GM18511 (cell line): ENCODE data around the gene NOPCHAP1.
"Not testable (repeated sequence)": the region's sequence is repeated elsewhere in the genome, so short reads cannot be mapped to it uniquely, and the experiment has no call there.

Experiments used
- ATAC-seq: cut with Tn5 transposase; IDR thresholded peaks from one replicate; pipeline ENCODE4 v1.9.1; 2021; ENCODE audit warnings: mild to moderate bottlenecking, moderate library complexity; ENCODE audit not compliant: unreplicated experiment

The NOPCHAP1 gene

GRCh38 chr12:104964167-104964855, 21.8 kb upstream of the NOPCHAP1 start:
- no peak for ATAC-seq

- no peak for ATAC-seq
Measured at GRCh38 chr12:104964856-104965205, 21.3 kb upstream of the NOPCHAP1 start.

DNA sequence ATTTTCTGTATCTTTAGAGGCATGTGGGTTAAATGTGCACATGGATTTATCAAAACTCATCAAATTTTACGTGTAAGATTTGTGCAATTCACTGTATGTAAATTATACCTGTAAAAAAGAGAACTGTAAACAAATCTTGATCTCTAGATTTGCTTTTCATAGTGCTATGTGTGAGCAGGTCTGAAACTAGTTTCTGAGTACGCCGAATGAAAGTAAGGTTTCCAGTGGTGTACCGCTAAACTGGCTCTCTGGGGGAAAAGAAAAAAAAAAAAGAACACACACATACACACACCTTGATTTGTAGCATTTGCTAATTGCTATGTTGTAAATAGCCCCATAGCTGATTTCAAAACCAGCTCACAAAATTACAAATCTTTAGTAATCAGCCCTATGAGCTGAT, 19.4 kb upstream of the NOPCHAP1 start:
- peak; percentile 96 for ATAC-seq

- ATAC-seq: no peak
Measured at GRCh38 chr12:104969343-104969742, 16.8 kb upstream of the NOPCHAP1 start.

GRCh38 chr12:104971306-104971705, 14.8 kb upstream of the NOPCHAP1 start:
- ATAC-seq: no peak

GRCh38 chr12:104973250-104973649, 12.9 kb upstream of the NOPCHAP1 start:
- ATAC-seq: no peak

DNA sequence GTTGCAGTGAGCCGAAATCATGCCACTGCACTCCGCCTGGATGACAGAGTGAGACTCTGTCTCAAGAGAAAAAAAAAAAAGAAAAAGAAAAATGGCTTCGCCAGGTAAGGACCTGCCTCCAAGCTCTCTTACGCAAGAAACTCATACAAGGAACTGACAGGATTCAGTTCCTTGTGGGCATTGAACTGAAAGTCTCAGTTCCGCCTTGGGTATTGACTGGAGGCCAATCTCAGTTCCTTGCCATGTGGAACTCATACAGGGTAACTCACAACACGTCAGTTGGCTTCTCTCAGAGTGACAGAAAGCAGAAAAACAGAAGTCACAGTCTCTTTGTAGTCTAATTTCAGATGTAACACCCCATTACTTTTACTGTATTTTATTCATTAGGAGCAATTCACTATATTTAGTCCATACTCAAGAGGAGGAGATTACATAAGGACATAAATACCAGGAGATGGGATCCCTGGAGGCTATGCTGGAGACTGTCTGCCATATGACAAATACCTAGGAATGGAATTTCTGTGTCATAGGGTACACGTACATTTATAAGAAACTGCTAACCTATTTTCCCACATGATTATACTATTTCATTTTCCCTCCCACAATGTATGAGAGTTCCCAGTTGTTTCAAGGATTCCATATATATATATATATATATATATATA, 11.4 kb upstream of the NOPCHAP1 start:
- ATAC-seq: peak; percentile 99

DNA sequence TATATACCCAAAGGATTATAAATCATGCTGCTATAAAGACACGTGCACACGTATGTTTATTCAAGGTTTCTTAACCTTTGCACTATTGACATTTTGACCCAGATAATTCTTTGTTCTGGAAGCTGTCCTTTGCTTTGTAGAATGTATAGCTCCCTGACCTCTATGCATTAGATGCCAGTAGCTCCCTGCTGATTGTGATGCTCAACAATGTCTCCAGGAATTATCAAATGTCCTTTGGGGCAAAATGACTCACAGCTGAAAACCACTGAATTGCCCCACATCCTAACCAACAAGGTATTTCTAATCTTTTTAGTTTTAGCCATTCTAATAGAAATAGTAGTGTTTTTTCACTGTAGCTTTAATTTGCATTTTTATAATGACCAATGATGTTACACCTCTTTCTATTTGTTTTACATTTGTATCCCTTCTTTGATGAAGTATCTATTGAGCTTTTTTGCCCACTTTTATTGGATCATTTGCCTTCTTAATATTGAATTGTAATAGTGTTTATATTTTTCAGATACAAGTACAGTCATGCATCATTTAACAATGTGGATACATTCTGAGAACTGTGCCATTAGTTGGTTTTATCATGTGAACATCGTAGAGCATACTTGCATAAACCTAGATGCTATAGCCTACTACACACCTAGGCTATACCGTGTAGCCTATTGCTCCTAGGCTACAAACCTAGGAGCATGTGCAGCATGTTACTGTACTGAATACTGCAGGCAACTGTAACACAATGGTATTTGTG, 10.4 kb upstream of the NOPCHAP1 start:
- ATAC-seq: no peak

DNA sequence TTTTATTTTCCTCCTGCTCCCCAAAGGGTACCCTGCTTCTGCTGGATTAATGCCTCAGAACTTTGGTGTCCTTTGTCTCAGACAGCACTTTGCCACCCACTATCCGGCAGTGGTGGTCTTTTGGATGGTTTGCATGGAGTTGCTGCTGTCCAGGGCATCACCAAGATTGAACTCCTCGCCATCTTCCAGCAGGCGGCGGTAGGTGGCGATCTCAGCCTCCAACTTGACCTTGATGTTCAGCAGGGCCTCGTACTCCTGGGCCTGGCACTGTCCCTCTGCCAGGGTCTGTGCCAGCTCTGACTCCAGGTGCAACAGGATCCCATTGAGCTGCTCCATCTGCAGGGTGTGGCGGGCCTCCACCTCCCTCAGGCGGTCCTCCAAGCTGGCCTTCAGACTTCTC, 9.4 kb upstream of the NOPCHAP1 start:
- ATAC-seq: no peak

DNA sequence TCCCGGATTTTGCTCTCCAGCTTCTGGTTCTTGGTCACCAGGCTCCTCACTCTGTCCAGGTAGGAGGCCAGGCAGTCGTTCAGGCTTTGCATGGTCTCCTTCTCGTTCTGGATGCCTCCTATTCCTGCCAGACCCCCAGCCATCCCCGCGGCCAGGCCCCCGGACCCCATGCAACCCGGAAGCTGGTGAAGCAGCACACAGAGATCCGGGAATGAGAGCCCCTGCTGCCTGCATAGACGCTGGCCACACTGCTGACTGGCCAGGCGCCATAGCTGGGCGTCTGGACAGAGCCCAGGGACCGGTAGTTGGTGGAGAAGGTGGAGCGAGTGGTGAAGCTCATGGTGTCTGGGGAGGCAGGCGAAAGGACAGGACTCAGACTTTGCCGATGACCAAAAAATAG, 8.4 kb upstream of the NOPCHAP1 start:
- ATAC-seq: not testable (repeated sequence)

GRCh38 chr12:104985206-104985605, 910 bp upstream of the NOPCHAP1 start:
- no peak for ATAC-seq

DNA sequence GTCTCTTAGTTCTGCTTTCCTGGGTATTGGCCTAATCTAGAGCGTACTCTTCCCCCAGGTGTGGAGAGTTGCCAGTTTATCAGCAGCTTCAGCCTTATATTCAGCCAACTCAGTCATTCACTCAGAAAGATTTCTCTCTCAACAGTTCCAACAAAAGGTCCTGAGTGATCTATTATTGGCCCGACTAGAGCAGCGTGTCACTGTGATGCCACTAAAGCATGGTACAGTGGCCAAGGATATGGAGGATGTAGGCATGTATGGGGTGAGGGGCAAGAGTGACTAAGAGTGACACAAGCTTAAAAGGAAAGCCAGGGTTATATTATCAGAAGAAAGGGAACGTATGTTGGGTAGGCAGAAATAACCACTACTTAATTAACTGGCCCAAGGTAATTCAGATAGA, 4.8 kb downstream of the NOPCHAP1 start:
- no peak for ATAC-seq

DNA sequence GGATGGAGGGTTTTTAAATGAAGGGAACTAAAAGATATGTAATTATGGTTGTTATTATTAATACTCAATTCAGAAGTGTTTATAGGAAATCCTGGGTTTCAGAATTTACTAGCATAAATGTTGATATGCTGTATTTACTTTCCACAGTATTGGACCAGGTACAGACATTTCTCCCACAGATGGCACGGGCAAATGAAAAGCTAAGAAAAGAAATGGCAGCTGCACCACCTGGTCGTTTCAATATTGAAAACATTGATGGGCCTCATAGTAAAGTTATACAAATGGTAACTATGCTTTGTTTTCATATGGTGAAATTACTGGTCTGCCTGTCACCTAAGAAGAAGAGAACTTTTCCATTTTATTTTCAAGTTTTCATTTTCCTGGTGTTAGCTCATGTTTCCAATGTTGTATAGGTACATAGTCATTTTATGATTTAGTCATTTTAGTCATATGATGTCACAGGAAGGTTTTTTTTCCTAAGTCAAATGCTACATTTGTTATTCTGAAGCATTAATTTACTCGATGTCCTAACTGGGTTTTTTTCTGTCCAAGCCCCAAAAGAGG, 5.5 kb downstream of the NOPCHAP1 start:
- ATAC-seq: no peak

GRCh38 chr12:104994336-104994735, 8.2 kb downstream of the NOPCHAP1 start:
- ATAC-seq: no peak

DNA sequence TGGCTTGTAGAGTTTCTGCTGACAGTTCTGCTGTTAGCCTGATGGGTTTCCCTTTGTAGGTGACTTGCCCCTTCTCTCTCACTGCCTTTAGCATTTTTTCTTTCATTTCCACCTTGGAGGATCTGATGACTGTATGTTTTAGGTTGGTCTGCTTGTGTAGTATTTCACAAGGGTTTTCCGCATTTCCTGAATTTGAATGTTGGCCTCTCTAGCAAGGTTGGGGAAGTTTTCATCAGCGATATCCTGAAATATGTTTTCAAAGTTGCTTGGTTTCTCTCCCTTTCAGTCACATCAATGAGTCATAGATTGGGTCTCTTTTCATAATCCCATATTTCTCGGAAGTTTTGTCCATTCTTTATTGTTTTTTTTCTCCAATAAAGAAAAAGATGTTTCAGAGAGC, 11.4 kb downstream of the NOPCHAP1 start:
- ATAC-seq: no peak

DNA sequence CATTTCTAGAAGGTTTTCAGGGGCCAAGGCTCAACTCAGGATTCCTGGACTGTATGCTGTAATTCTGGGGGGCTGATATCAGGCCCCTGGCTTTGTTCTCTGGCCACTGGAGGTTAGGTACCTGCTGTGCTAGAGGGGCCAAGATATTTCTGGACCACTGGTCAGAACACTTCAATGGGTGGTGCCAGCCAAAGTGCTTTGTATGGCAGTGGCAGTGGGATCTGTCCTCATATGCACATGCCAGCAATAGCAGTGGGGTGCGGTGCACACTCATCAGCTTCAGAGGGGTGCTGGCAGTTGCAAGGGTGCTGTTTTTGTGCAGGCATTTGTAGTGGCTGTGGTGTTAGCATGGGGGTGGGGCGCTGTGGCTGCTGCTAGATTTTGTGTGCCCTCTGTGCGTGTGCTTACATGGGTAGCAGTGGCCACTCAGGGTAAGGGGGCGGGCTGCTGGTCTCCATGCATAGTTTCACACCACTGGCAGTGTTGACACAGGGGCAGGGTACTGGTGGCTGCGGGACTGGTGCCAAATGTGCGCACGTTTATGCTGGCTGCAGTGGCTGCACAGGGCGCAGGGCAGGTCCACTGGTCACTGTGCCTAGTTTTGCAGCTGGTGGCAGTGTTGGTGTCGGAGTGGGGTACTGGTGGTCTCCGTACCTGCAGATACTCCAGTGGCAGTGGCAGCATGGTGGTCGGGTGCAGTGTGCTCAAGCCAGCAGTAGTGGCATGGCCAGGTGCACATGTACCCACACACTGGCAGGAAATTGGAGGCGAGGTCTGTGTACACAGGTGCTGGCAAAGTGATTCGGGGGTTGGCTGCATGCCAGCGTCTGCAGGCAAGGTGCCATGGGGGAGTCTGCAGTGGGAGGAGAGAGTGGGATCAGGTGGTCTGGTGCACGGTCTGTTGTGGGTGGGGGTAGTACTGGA, 12.6 kb downstream of the NOPCHAP1 start:
- ATAC-seq: no peak

GRCh38 chr12:104999347-104999685, 13.2 kb downstream of the NOPCHAP1 start:
- no peak for ATAC-seq

DNA sequence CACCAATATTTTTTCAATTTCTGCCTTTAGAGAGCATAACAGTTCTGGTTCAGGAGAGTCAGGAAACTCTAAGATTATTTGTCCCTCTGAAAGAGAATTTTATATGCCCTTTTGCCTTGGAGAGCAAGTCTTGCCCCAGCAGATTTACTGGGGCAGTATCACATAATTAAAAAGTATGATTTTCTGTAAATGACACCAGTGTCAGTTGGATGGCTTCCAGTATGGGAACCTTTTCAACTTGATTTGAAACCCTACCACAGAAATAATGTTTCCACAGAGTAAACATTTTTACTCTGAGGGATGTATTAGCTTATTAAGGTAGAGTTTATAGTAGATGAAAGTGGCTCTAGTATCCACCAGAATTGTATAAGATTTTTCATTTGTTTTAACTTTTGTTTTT, 15.4 kb downstream of the NOPCHAP1 start:
- no peak for ATAC-seq

DNA sequence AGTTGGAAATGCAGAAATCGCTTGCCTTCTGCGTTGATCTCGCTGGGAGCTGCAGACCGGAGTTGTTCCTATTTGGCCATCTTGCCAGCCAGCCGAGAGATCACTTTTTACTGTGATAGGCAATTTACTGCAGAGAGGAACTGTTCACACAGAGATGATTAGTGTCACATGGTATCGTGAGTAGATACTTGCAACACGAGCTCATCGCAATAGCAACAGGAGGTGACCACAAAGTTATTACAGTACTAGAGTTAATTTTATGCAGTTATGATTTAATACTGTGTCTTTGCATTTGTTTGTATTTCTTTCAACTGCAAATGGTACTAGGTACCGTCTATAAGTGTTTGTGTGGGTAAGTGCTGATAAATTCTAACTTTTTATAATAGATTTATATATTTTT, 27.8 kb downstream of the NOPCHAP1 start:
- ATAC-seq: no peak

DNA sequence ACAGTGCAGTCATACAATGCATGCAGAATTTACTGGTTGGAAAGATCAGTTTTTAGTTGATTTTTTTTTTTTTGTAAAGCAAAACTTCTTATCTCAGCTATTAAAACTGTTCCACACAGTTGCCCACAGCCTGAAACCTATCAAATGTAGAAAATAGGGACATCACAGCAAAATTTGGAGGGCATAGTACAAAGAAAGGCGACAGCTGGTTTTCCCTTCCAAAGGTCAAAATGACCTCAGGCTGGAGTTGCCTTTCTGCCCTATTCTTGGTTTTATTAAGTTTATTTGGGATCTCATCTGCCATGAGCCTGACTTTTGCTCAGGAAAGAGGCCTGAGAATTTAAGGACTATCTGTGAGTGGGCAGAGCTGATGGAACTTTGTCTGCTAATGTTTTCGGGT, 28.5 kb downstream of the NOPCHAP1 start:
- no peak for ATAC-seq

DNA sequence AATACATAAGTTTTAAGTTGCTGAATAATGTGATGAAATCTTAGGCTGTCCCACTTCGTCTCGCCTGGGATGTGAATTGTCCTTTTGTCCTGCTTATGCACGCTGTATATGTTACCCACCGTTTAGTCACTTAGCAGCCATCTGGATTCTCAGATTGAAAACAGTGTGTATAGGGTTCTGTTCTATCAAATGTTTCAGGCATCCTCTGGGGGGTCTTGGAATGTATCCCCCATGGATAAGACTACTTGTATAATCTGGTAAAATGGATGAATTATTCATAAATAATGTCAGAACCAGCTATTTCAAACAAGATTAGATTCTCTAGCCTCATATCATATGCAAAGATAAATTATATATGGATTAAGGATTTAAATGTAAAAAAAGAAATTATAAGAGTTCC, 29.4 kb downstream of the NOPCHAP1 start:
- no peak for ATAC-seq
